H9 (cell line): ENCODE data around the gene SSTR3. TPM values are rescaled to one million over a fixed set of nuclear protein-coding genes. Genes with fewer than 3 reads are reported as not detected.

ENCODE experiments used
- DNase-seq: peaks from one replicate; pipeline ENCODE4 v3.0.0-alpha.2; 2017
- H2AFZ ChIP-seq: one replicate; pipeline ENCODE4 v1.6.1; 2013; ENCODE audit warnings: mild to moderate bottlenecking, low read length, control low read depth, moderate library complexity
- H2AK5ac ChIP-seq: 2 replicates; pipeline ENCODE4 v1.6.1; 2013; ENCODE audit warnings: low read length, control low read depth, mixed read lengths; ENCODE audit not compliant: insufficient read length
- H2BK120ac ChIP-seq: one replicate; pipeline ENCODE4 v1.6.1; 2013; ENCODE audit warnings: low read depth, mild to moderate bottlenecking, low read length, control low read depth, inconsistent platforms; ENCODE audit not compliant: poor library complexity, severe bottlenecking
- H2BK12ac ChIP-seq: 2 replicates; pipeline ENCODE4 v1.6.1; 2013; ENCODE audit warnings: low read length, control low read depth, mixed read lengths, low read depth; ENCODE audit not compliant: insufficient read length
- H2BK15ac ChIP-seq: 2 replicates; pipeline ENCODE4 v1.6.1; 2013; ENCODE audit warnings: low read depth, low read length, control low read depth
- H2BK20ac ChIP-seq: one replicate; pipeline ENCODE4 v1.6.1; 2013; ENCODE audit warnings: low read depth, mild to moderate bottlenecking, low read length, control low read depth, inconsistent platforms; ENCODE audit not compliant: poor library complexity, severe bottlenecking
- H2BK5ac ChIP-seq: 2 replicates; pipeline ENCODE4 v1.6.1; 2013; ENCODE audit warnings: low read length, control low read depth, mixed read lengths; ENCODE audit not compliant: insufficient read length
- H3K14ac ChIP-seq: 2 replicates; pipeline ENCODE4 v1.6.1; 2013; ENCODE audit warnings: low read length, control low read depth; ENCODE audit not compliant: insufficient read depth
- H3K18ac ChIP-seq: 2 replicates; pipeline ENCODE4 v1.6.1; 2013; ENCODE audit warnings: low read depth, mild to moderate bottlenecking, mixed read lengths, low read length, control low read depth; ENCODE audit not compliant: insufficient read length
- H3K23ac ChIP-seq: 2 replicates; pipeline ENCODE4 v1.6.1; 2013; ENCODE audit warnings: low read length, control low read depth, mixed read lengths, low read depth; ENCODE audit not compliant: insufficient read length
- H3K23me2 ChIP-seq: 2 replicates; pipeline ENCODE4 v1.6.1; 2013; ENCODE audit warnings: low read depth, mild to moderate bottlenecking, mixed read lengths, low read length, control low read depth; ENCODE audit not compliant: insufficient read length, poor library complexity, severe bottlenecking
- H3K27ac ChIP-seq: 2 replicates; pipeline ENCODE4 v1.5.1; 2013; ENCODE audit warnings: low read length, control low read depth, mixed read lengths, low read depth; ENCODE audit not compliant: insufficient read length
- H3K27me3 ChIP-seq: 2 replicates; pipeline ENCODE4 v1.6.1; 2013; ENCODE audit warnings: low read length, control low read depth, inconsistent platforms; ENCODE audit not compliant: insufficient read depth
- H3K4ac ChIP-seq: 2 replicates; pipeline ENCODE4 v1.6.1; 2013; ENCODE audit warnings: low read depth, mild to moderate bottlenecking, control low read depth, inconsistent platforms, low read length, moderate library complexity
- H3K4me1 ChIP-seq: 2 replicates; pipeline ENCODE4 v1.6.1; 2013; ENCODE audit warnings: low read length, control low read depth, inconsistent platforms; ENCODE audit not compliant: insufficient read depth
- H3K4me2 ChIP-seq: 2 replicates; pipeline ENCODE4 v1.6.1; 2013; ENCODE audit warnings: low read length, control low read depth, mixed read lengths; ENCODE audit not compliant: insufficient read length, insufficient read depth
- H3K56ac ChIP-seq: 2 replicates; pipeline ENCODE4 v1.6.1; 2013; ENCODE audit warnings: low read depth, mild to moderate bottlenecking, mixed read lengths, low read length, control low read depth; ENCODE audit not compliant: insufficient read length
- H3K79me1 ChIP-seq: 2 replicates; pipeline ENCODE4 v1.6.1; 2013; ENCODE audit warnings: low read depth, mild to moderate bottlenecking, moderate library complexity, low read length, control low read depth, inconsistent platforms; ENCODE audit not compliant: insufficient read depth, poor library complexity, severe bottlenecking
- H3K79me2 ChIP-seq: 2 replicates; pipeline ENCODE4 v1.6.1; 2013; ENCODE audit warnings: low read length, control low read depth, inconsistent platforms; ENCODE audit not compliant: insufficient read depth
- H3K9ac ChIP-seq: 2 replicates; pipeline ENCODE4 v1.6.1; 2013; ENCODE audit warnings: low read length, control low read depth, mixed read lengths; ENCODE audit not compliant: insufficient read length; ENCODE audit errors: extremely low read depth
- H3K9me3 ChIP-seq: one replicate; pipeline ENCODE4 v1.6.1; 2013; ENCODE audit warnings: low read depth, low read length, inconsistent platforms; ENCODE audit not compliant: control insufficient read depth
- H3T11ph ChIP-seq: one replicate; pipeline ENCODE4 v1.6.1; 2013; ENCODE audit warnings: mild to moderate bottlenecking, low read length, control low read depth, inconsistent platforms
- H4K20me1 ChIP-seq: one replicate; pipeline ENCODE4 v1.6.1; 2013; ENCODE audit not compliant: control insufficient read depth, insufficient read length, insufficient read depth
- H4K5ac ChIP-seq: 2 replicates; pipeline ENCODE4 v1.6.1; 2013; ENCODE audit warnings: low read depth, mild to moderate bottlenecking, mixed read lengths, low read length, control low read depth; ENCODE audit not compliant: insufficient read length
- H4K8ac ChIP-seq: replicated peaks from 2 replicates; pipeline ENCODE4 v1.6.1; 2013; ENCODE audit warnings: low read length, control low read depth, mixed read lengths, low read depth; ENCODE audit not compliant: insufficient read length
- H4K91ac ChIP-seq: 2 replicates; pipeline ENCODE4 v1.6.1; 2013; ENCODE audit warnings: low read depth, mild to moderate bottlenecking, moderate library complexity, mixed read lengths, low read length, control low read depth; ENCODE audit not compliant: insufficient read length
- H3K27ac Mint-ChIP-seq, 3 experiments: 2 replicates in 2 of 3; 3 replicates in 1 of 3; pipeline ENCODE4 v1.8.0; 2020 to 2021; ENCODE audit warnings: mixed read lengths in 3 of 3, mild to moderate bottlenecking in 1 of 3, moderate library complexity in 1 of 3
- H3K27me3 Mint-ChIP-seq: 2 replicates; pipeline ENCODE4 v1.8.0; 2021; ENCODE audit warnings: low read depth, mild to moderate bottlenecking, moderate library complexity, mixed read lengths
- H3K36me3 Mint-ChIP-seq, 3 experiments: 2 replicates in 2 of 3; 3 replicates in 1 of 3; pipeline ENCODE4 v1.8.0; 2020 to 2021; ENCODE audit warnings: low read depth in 3 of 3, mixed read lengths in 3 of 3; ENCODE audit not compliant: insufficient read depth in 1 of 3
- H3K4me1 Mint-ChIP-seq, 2 experiments: 2 replicates each; pipeline ENCODE4 v1.8.0; 2020; ENCODE audit warnings: mixed read lengths in 2 of 2
- H3K4me3 Mint-ChIP-seq, 2 experiments: 2 replicates in 1 of 2; 3 replicates in 1 of 2; pipeline ENCODE4 v1.8.0; 2020 to 2021; ENCODE audit warnings: mild to moderate bottlenecking in 2 of 2, mixed read lengths in 2 of 2, moderate library complexity in 1 of 2
- H3K9me3 Mint-ChIP-seq, 2 experiments: 2 replicates in 1 of 2; 3 replicates in 1 of 2; pipeline ENCODE4 v1.8.0; 2020; ENCODE audit warnings: mild to moderate bottlenecking in 2 of 2, mixed read lengths in 2 of 2, moderate library complexity in 1 of 2
- WGBS: extraction: QIAGEN DNeasy Blood & Tissue Kit; methylation state at CpG from one replicate; pipeline ENCODE4 v1.1.7; 2013; ENCODE audit warnings: missing lambda C conversion rate, low lambda C conversion rate, mixed read lengths; ENCODE audit not compliant: insufficient read length; ENCODE audit errors: extremely low coverage; 5-methylcytosine and 5-hydroxymethylcytosine counted together
- total RNA-seq: library from RNA; stranded (reverse); gene quantifications from 2 replicates; pipeline ENCODE4 v1.2.1, GENCODE V29; 2021
- TF ChIP-seq, protein P1 (sequence below): fragments of 200-600 bp; sonication (generic); conservative IDR thresholded peaks from 3 replicates; pipeline ENCODE4 v1.8.0; 2021; ENCODE audit warnings: antibody characterized with exemption, mild to moderate bottlenecking

SSTR3 gene
- total RNA-seq, 1 experiment from 2014 or later, result 0.68 TPM

GRCh38 chr22:37229805-37230672 lies 17.8 kb upstream of the SSTR3 start:
- no peaks in the 10 kb centered on the region for H3K27me3 ChIP-seq
- H3K14ac ChIP-seq, result no peak overlapping the region
- no peak overlapping the region for H4K8ac ChIP-seq
- H2BK15ac ChIP-seq, result no peak overlapping the region
- H2AFZ ChIP-seq, result no peak overlapping the region
- no peak overlapping the region for H2AK5ac ChIP-seq
- Mint-ChIP-seq H3K9me3 (no peaks in the 10 kb centered on the region; a peak in 1 of 5 replicates), H3K4me1 (peaks cover 5 to 8% of the 10 kb centered on the region in 2 experiments), H3K27me3 (peaks cover 15% of the 10 kb centered on the region), H3K36me3 (no peaks in the 10 kb centered on the region), H3K27ac (no peak overlapping the region; a peak in 1 of 7 replicates), H3K4me3 (no peak overlapping the region)
- no peaks in the 10 kb centered on the region for H3K79me1 ChIP-seq
- H3K4me1 ChIP-seq, result no peaks in the 10 kb centered on the region
- H3K4me2 ChIP-seq, result no peak overlapping the region
- H3K18ac ChIP-seq, result no peak overlapping the region
- H3K9ac ChIP-seq, result no peak overlapping the region
- H2BK20ac ChIP-seq, result no peak overlapping the region
- H3K27ac ChIP-seq, result no peak overlapping the region
- no peak overlapping the region for H2BK12ac ChIP-seq
- WGBS, result no CpG with 5 or more reads among the region's 8 CpGs
- H3K23ac ChIP-seq, result no peak overlapping the region
- H3K23me2 ChIP-seq, result no peaks in the 10 kb centered on the region
- no peaks in the 10 kb centered on the region for H3K9me3 ChIP-seq
- no peak overlapping the region for H2BK120ac ChIP-seq
- no peak overlapping the region for H4K5ac ChIP-seq
- TF ChIP-seq, protein P1, sequence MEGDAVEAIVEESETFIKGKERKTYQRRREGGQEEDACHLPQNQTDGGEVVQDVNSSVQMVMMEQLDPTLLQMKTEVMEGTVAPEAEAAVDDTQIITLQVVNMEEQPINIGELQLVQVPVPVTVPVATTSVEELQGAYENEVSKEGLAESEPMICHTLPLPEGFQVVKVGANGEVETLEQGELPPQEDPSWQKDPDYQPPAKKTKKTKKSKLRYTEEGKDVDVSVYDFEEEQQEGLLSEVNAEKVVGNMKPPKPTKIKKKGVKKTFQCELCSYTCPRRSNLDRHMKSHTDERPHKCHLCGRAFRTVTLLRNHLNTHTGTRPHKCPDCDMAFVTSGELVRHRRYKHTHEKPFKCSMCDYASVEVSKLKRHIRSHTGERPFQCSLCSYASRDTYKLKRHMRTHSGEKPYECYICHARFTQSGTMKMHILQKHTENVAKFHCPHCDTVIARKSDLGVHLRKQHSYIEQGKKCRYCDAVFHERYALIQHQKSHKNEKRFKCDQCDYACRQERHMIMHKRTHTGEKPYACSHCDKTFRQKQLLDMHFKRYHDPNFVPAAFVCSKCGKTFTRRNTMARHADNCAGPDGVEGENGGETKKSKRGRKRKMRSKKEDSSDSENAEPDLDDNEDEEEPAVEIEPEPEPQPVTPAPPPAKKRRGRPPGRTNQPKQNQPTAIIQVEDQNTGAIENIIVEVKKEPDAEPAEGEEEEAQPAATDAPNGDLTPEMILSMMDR, result no peak
- no peak overlapping the region for H2BK5ac ChIP-seq
- no peaks in the 10 kb centered on the region for H3K79me2 ChIP-seq
- no peak overlapping the region for H4K91ac ChIP-seq
- H3T11ph ChIP-seq, result no peak overlapping the region
- no peak overlapping the region for H3K4ac ChIP-seq
- no peak for DNase-seq
- H3K56ac ChIP-seq, result no peak overlapping the region
- no peaks in the 10 kb centered on the region for H4K20me1 ChIP-seq
